ENCODE data around the gene TGM2. TPM values are rescaled to one million over a fixed set of nuclear protein-coding genes. Genes with fewer than 3 reads are reported as not detected.

Gene TGM2
- total RNA-seq = 7.1 to 22.3 TPM (median 17.7 TPM) in 3 replicates
- long read RNA-seq, full-length matches to known transcripts = 23 of 41 reads
- long read RNA-seq, partial matches to known transcripts = 7 of 41 reads
- long read RNA-seq, other reads (novel, unspliced or antisense) = 11 of 41 reads

GRCh38 chr20:38165089-38165965, at the start of gene TGM2:
TSS of gene TGM2 (minus strand) at chr20:38165270. CDS start at chr20:38165198, 72 bp downstream.
- Mint-ChIP-seq H3K4me1 (ENCODE audit: low read depth) (peaks cover 47% of the 10 kb centered on the region), H3K36me3 (ENCODE audit: low read depth) (no peaks in the 10 kb centered on the region), H3K4me3 (ENCODE audit: unreplicated experiment) (peak within 1 kb of the TSS; percentile 54), H3K9me3 (ENCODE audit: low read depth) (no peaks in the 10 kb centered on the region), H3K27ac (ENCODE audit: unreplicated experiment) (peak within 1 kb of the TSS; percentile 45), H3K27me3 (ENCODE audit: low read depth) (no peaks in the 10 kb centered on the region)
- DNase-seq (ENCODE audit: low spot score) = no peak
- TF ChIP-seq CTCF (IDR thresholded peaks at IDR 0.05) = peak; percentile 89

- DNase-seq (ENCODE audit: low spot score) = peak; percentile 49
- no peak overlapping the region for H3K4me3 Mint-ChIP-seq (ENCODE audit: unreplicated experiment)
- peak; percentile 31 for TF ChIP-seq CTCF (IDR thresholded peaks at IDR 0.05)
- no peak overlapping the region for H3K27ac Mint-ChIP-seq (ENCODE audit: unreplicated experiment)
- H3K27me3 Mint-ChIP-seq (ENCODE audit: low read depth) = no peaks in the 10 kb centered on the region
- H3K4me1 Mint-ChIP-seq (ENCODE audit: low read depth) = peaks cover 43% of the 10 kb centered on the region
- H3K36me3 Mint-ChIP-seq (ENCODE audit: low read depth) = no peaks in the 10 kb centered on the region
- no peaks in the 10 kb centered on the region for H3K9me3 Mint-ChIP-seq (ENCODE audit: low read depth)
These were observed 49.5 kb upstream of the TGM2 start for GRCh38 chr20:38214256-38215193.

- TF ChIP-seq CTCF (IDR thresholded peaks at IDR 0.05) = no peak
- Mint-ChIP-seq H3K4me1 (ENCODE audit: low read depth) (peaks cover 48% of the 10 kb centered on the region), H3K9me3 (ENCODE audit: low read depth) (no peaks in the 10 kb centered on the region), H3K27me3 (ENCODE audit: low read depth) (no peaks in the 10 kb centered on the region), H3K4me3 (ENCODE audit: unreplicated experiment) (no peak overlapping the region), H3K36me3 (ENCODE audit: low read depth) (no peaks in the 10 kb centered on the region), H3K27ac (ENCODE audit: unreplicated experiment) (no peak overlapping the region)
- no peak for DNase-seq (ENCODE audit: low spot score)
These were observed 48.5 kb upstream of the TGM2 start for GRCh38 chr20:38213607-38213940.

DNA sequence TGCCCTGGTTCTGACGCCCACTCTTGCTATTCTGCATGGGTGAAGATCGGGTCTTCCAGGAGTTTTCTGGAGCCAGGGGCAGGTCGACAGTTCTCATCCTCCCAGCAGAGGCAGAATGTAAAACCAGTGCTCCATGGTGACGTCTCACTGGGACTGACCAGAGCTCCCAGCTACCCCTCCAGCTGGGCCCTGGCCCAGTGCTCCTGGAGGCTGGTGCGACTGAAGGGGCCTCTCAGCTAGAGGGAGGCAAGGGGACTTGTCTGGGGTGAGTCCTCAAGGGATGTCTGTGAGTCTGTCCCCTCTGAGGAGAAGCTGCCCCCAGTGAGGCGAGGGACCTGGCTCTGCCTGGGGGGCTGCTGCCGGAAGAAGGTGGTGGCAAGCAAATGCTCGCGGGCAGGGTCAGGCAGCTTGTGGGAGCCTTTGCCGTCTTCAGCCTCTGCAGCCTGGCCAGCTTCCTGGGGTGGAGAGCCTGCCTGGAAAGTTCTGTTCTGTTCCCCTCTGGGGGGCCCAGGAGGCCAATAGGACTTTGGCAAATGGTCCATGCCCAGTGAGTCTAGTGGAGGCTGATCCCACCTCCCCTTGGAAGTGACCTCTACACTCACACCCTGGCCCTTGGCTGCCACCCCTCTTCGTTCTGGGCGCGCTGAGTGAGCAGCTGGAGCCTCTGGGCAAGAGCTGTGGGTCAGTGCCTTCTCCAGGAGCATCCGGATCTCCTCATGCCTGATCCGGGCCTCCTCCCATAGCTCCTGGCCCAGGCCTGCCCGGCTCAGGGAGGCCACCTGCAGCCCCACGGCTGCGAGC, 47.9 kb upstream of the TGM2 start:
- Mint-ChIP-seq H3K4me1 (ENCODE audit: low read depth) (peaks cover 46% of the 10 kb centered on the region), H3K4me3 (ENCODE audit: unreplicated experiment) (no peak overlapping the region), H3K9me3 (ENCODE audit: low read depth) (no peaks in the 10 kb centered on the region), H3K36me3 (ENCODE audit: low read depth) (no peaks in the 10 kb centered on the region), H3K27ac (ENCODE audit: unreplicated experiment) (no peak overlapping the region), H3K27me3 (ENCODE audit: low read depth) (no peaks in the 10 kb centered on the region)
- TF ChIP-seq CTCF (IDR thresholded peaks at IDR 0.05) = no peak
- peak; percentile 84 for DNase-seq (ENCODE audit: low spot score)
